Peyer's patch (tissue), 4 donors: ENCODE results near the gene OTUB1. TPM values are rescaled to one million over a fixed set of nuclear protein-coding genes. Genes with fewer than 3 reads are reported as not detected.

ENCODE experiments used
- DNase-seq, 3 donors: peaks; one replicate each; pipeline ENCODE4 v3.0.0-alpha.2; 2017 to 2019
- H3K27ac ChIP-seq, 4 donors: fragments of 200-600 bp; sonication (generic); one replicate each; pipeline ENCODE4 v1.5.1; 2016 to 2019
- H3K27me3 ChIP-seq, 2 donors: fragments of 200-600 bp; sonication (generic); one replicate each; pipeline ENCODE4 v1.5.1; 2019
- H3K36me3 ChIP-seq, 3 donors: fragments of 200-600 bp; sonication (generic); one replicate each; pipeline ENCODE4 v1.5.1; 2016 to 2019
- H3K4me1 ChIP-seq, 4 donors: fragments of 200-600 bp; sonication (generic); one replicate each; pipeline ENCODE4 v1.5.1; 2016 to 2019
- H3K4me3 ChIP-seq, 4 donors: fragments of 200-600 bp; sonication (generic); 1 replicate in 3 of 4; 2 replicates in 1 of 4; pipeline ENCODE4 v1.5.1; 2016 to 2019; ENCODE audit warnings: mild to moderate bottlenecking in 1 of 4
- H3K9me3 ChIP-seq, 4 donors: fragments of 200-600 bp; sonication (generic); one replicate each; pipeline ENCODE4 v1.5.1; 2016 to 2019; ENCODE audit warnings: mild to moderate bottlenecking in 1 of 4
- CTCF ChIP-seq, 6 experiments: fragments of 450-650 bp in 4 of 6; fragments of 200-600 bp in 2 of 6; sonication (generic) in 1 of 6; IDR thresholded peaks; one replicate each; pipeline ENCODE4 v1.5.1; 2017 to 2019; ENCODE audit warnings: antibody characterized with exemption in 6 of 6, mild to moderate bottlenecking in 3 of 6, moderate library complexity in 1 of 6
- POLR2A ChIP-seq, 2 donors: fragments of 450-650 bp; IDR thresholded peaks; one replicate each; pipeline ENCODE4 v1.5.1; 2017; ENCODE audit warnings: antibody characterized with exemption in 2 of 2, mild to moderate bottlenecking in 2 of 2, moderate library complexity in 2 of 2
- total RNA-seq, 4 donors: library from RNA; depleted of rRNA; stranded (reverse); fragments of >200 nt; gene quantifications; one replicate each; pipeline ENCODE4 v1.1.0, GENCODE V29; 2016

OTUB1 gene
- total RNA-seq, 4 donors from 2014 or later = 79.2 to 110 (median 95.4) TPM

- peaks cover 0 to 28% (median 21%) of the 10 kb centered on the region in 4 donors for H3K4me1 ChIP-seq
- H3K27ac ChIP-seq = no peak overlapping the region
- no peak overlapping the region for H3K4me3 ChIP-seq
- no peak for DNase-seq
- TF ChIP-seq CTCF (IDR thresholded peaks at IDR 0.05) (no peak), POLR2A (IDR thresholded peaks at IDR 0.05) (no peak)
- no peaks in the 10 kb centered on the region for H3K9me3 ChIP-seq
- H3K27me3 ChIP-seq = no peaks in the 10 kb centered on the region
- peaks cover 0 to 66% (median 0%) of the 10 kb centered on the region in 3 donors for H3K36me3 ChIP-seq
These were observed 10.3 kb downstream of the OTUB1 start for GRCh38 chr11:63996512-63996911.

- Histone ChIP-seq H3K4me3 (no peak overlapping the region), H3K9me3 (no peaks in the 10 kb centered on the region), H3K27me3 (no peaks in the 10 kb centered on the region), H3K4me1 (peaks cover 0 to 31% (median 21%) of the 10 kb centered on the region in 4 donors), H3K36me3 (peaks cover 0 to 61% (median 0%) of the 10 kb centered on the region in 3 donors), H3K27ac (no peak overlapping the region)
- TF ChIP-seq CTCF (IDR thresholded peaks at IDR 0.05) = no peak
- TF ChIP-seq POLR2A (IDR thresholded peaks at IDR 0.05) = no peak
- DNase-seq = no peak
These were observed 11.0 kb downstream of the OTUB1 start for GRCh38 chr11:63997104-63997700.

DNA sequence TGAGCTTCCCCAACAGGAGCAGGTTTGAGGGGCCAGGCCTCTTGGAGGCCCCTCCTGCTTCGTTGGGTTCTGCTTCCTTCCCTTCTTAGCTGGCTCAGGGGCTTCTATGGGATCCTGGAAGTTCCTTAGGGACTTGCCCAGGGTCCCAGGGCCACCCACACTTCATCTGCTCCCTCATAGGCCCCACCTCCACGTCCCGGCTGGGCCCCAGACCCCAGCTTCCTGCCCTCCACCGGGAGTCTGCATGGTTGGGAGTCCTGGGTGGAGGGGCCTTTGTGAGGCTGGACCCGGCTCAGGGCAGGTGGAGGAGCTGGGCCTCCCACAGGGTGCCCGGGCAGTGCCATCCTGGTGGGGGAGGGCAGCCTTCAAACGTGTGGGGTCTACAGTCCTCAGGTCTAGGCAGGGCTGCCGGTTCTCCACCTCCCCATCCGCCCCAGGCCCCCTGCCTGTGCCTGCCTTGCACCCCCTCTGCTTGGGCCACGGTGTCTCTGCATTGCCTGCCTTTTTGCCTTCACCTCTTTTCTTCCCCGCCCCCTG is 11.6 kb downstream of the OTUB1 start:
- Histone ChIP-seq H3K27ac (no peak overlapping the region), H3K4me3 (no peak overlapping the region), H3K27me3 (no peaks in the 10 kb centered on the region), H3K36me3 (peaks cover 0 to 54% (median 0%) of the 10 kb centered on the region in 3 donors), H3K9me3 (no peaks in the 10 kb centered on the region), H3K4me1 (peaks cover 0 to 33% (median 21%) of the 10 kb centered on the region in 4 donors)
- no peak for TF ChIP-seq POLR2A (IDR thresholded peaks at IDR 0.05)
- no peak for DNase-seq

DNA sequence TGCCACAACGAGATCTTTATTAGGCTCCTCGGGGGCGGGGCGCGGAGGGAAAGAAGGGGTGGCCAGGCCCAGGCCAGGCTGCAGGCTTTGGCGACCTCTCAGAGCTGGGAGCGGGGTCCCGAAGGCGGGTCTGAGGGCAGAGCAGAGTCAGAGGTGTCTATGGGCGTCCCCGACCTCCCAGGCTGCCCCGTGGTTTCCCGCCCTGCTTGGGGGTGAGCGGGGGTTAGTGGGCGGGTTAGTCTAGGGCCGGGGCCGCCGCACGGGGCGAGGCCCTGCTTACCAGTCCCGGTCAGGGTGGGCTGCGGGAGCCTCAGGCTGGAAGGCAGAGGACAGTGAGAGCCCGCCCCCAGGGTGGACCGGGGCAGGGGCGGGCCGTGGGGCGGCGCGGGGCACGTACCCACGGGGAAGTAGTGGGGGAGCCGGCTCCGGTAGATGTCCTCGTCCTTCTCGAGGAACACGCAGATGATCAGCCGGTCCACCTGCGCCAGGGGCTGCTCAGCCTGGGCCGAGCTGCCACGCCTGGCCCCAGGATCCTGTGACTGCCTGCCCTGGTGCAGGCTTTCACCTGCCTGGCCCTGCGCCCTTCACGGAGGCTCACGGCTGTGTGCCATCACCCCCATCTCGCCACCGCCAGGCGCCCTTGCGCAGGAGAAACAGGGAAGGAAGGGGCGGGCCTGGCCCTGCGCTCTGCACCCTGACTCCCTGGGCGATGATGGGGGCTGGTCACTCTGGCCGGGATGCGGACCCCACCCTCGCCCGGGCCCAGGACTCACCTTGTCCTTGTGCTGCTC is 12.5 kb downstream of the OTUB1 start:
- no peak for TF ChIP-seq CTCF (IDR thresholded peaks at IDR 0.05)
- no peak for TF ChIP-seq POLR2A (IDR thresholded peaks at IDR 0.05)
- Histone ChIP-seq H3K27me3 (no peaks in the 10 kb centered on the region), H3K4me1 (peaks cover 0 to 33% (median 21%) of the 10 kb centered on the region in 4 donors), H3K27ac (no peak overlapping the region), H3K36me3 (peaks cover 0 to 49% (median 0%) of the 10 kb centered on the region in 3 donors), H3K4me3 (peak overlapping the region in 2 of 4 donors; percentile 44 to 50), H3K9me3 (no peaks in the 10 kb centered on the region)
- DNase-seq = no peak

DNA sequence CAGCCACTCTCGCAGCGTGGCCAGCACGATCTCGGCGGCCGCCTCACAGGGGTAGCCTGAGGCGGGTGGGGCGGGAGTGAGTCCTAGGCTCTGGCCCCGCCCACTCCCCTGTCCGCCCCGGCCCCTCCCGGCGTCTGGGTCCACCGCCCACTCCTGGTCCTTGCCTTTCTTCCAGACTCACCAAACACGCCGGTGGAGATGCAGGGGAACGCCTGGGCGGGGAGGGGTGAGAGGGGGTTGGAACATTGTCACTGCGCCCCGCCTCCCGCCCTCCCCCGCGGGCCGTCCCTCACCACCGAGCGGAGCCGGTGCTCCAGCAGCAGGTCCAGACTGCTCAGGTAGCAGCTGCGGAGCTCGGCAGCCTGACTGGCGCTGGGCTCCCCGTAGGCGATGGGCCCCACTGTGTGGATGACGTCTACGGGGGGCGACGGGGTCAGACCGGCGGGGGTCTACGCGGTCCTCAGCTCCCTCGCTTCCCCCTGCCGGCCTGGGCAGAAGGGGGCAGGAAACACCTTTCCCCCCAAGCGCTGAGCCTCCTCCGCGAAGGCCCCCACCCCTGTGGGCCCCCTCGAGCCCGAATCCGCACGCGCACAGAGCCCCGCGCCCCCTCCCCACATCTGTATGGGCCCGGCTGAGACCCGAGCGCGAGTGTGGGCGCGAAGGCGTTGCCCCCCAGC is 13.2 kb downstream of the OTUB1 start:
- Histone ChIP-seq H3K27me3 (no peaks in the 10 kb centered on the region), H3K27ac (peak overlapping the region in 1 of 4 donors; percentile 7), H3K4me1 (peaks cover 0 to 33% (median 21%) of the 10 kb centered on the region in 4 donors), H3K9me3 (no peaks in the 10 kb centered on the region), H3K36me3 (peaks cover 0 to 42% (median 0%) of the 10 kb centered on the region in 3 donors), H3K4me3 (peak overlapping the region; percentile 16 to 50 (median 46))
- DNase-seq = peak in 2 of 3 donors; percentile 50 to 67
- TF ChIP-seq POLR2A (IDR thresholded peaks at IDR 0.05) (no peak), CTCF (IDR thresholded peaks at IDR 0.05) (no peak)
